HS-5 (cell line): ENCODE data around the gene NR3C2.
"Not testable (repeated sequence)": the region's sequence is repeated elsewhere in the genome, so short reads cannot be mapped to it uniquely, and the experiment has no call there.

Experiments
- DNase-seq: peaks from one replicate; pipeline ENCODE4 v3.0.0-alpha.2; 2012; ENCODE audit warnings: low read depth

The NR3C2 gene

DNA sequence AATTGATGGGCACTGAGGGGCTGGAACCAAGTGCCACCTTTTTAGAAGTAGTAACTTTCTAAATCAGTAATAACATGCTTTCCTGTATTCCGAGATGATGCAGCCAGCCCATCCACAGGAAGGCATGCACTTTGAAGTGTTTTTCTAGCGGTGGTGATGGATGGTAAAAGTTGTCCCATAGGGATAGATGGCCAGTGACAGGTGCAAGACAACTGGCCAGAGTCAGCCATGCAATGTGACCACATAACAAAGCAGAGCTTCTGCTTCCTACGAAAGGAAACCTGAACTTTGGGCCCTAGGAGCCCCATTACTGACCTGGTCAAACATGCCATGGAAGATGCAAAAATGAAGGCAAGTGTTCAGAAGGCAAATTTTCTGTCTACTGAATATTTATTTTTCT, 72.3 kb downstream of the NR3C2 start:
- DNase-seq: no peak

DNA sequence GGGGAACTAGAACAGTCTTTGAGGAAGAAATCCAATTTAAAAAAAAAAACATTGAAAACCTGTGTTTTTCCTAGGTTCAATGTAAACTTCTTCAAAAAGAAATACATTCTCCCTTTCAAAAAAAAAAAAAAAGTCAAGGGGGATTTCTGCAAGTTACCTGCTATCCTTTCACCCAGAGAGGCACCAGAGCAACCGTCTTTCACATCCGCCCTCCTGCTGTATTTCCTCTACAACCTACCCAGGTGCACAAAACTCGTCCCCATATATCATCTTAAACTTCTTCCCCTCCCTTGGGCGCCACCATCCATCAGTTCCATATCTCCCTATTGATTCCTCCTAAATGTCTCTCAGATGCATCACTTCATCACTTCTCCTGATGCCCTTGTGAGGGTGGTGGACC, 74.5 kb downstream of the NR3C2 start:
- no peak for DNase-seq

DNA sequence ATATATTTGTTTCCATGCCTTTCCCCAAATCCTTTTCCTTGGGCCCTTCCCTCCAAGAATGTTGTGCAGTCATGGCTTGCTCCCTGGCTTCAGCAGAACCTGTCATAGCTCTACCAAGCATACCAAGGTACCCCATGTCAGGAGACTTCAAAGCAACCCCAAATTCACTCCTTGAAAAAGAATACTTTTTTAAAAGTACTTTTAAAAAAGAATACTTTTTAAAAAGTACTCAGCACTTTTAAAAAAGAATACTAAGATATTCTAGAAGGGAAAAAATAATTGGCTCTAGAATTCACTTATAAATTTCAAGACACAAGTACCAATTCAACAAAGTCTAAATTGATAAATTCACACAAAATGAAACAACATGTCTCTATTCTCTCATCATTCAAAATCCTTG, 76.0 kb downstream of the NR3C2 start:
- DNase-seq: no peak

DNA sequence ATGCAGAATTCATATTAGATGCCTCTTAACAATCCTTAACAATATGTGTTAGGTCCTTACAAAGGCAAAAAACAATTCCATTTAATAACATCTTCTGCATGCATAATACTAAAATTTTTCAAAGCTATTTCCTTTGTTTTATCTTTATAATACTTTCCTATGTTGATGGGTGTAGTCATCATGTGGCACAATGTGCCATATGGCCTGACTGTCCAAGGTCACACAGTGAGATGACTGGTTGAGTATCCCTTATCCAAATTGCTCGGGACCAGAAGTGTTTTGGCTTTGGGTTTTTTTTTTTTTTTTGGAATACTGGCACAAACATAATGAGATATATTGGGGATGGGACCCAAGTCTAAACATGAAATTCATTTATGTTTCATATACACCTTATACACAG, 77.7 kb downstream of the NR3C2 start:
- DNase-seq: no peak

DNA sequence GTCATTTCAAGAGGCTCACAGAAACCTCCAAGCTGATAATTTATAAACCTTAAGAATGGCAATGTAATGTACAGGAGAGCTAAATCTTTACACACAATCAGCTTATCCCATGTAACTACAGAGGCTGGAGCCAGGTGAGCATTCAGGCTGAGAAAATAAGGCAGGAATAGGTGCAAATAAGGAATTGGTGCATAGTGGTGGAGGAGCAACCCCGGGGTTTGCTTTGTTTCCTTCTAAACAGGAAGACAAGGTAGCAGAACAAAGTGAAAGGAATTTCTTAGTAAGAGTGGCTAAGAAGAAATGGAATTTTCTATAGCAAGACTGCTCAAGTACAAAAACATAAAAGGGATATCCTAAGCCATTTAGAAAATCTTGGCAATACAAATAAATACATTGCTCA, 82.4 kb downstream of the NR3C2 start:
- DNase-seq: no peak

DNA sequence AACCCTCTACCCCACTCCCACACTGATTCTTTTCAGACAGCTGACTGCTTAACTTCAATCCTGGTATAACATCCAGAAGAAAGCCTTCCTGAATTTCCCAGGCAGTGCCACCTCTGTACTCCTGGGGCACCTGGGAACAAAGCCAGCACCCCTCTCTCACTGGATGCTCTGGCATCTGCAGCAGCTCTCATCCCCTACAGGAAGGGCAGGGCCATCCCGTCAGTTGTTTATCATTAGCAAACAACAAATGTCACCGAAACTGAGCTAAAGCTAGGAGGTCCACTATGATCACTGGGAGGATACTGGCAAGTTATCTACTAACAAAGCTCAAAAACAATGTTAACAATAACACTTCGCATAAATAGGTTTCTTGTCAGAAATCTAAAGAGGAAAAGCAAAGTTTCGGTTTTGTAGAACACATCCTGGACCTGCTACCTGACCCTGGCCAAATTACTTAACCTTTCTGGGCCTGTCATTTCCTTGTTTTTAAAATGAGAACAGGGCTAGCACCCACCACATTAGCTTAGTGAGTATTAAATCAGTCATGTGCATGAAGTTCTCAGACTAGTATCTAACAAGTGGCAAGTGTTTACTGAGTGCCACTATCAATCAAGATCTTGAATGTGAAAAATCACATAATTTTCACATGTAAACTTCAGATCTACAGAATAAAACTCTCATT, 86.6 kb downstream of the NR3C2 start:
- no peak for DNase-seq

DNA sequence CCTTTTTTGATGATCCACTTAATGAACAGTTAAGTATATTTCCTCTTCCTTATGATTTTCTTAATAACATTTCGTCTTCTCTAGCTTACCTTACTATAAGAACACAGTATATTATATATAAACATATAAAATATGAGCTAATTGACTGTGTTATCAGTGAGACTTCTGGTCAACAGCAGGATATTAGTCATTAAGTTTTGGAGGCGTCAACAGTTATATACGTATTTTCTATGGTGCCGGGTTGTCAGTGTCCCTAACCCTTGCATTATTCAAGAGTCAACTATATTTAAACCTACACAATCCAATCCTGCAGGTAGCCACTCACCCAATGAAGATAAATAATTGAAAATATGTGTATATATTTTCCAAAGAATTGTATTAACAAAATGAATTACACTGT, 88.0 kb downstream of the NR3C2 start:
- DNase-seq: no peak

DNA sequence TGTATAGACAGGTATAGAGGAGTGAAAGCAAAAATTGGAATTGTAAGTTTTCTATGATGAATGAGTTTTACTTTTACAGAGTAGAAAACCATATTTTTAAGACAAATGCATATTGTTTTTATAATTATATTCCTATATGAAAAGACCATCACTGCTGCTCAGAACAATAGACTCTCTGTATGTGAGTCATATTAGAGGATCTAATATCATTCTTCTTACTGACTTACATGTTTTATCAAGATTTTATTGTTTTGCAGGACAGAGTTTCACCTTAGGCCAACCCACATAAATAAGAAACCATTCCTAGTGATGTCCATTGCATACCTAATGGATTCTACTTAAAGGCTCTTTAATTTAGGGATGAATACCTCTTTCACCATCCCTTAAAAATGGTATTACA, 88.6 kb downstream of the NR3C2 start:
- no peak for DNase-seq

DNA sequence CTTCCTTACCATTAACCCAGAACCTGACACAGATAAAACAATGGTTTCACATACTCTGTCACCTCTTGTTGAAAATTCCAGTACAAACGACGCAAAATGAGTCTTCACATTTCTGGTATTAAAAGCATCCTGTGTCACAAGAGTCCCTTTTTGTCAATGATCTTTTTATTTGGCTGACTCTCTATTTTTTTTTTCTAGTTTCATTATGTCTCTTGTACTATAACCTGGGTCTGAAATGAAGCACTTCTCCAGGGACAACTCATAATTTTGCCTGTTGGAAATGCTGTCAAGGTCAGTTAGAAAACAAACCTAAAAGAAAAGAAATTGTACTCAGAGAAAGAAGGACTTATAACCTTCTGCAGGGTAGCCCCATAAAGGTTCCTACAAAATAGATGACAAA, 93.1 kb downstream of the NR3C2 start:
- no peak for DNase-seq

DNA sequence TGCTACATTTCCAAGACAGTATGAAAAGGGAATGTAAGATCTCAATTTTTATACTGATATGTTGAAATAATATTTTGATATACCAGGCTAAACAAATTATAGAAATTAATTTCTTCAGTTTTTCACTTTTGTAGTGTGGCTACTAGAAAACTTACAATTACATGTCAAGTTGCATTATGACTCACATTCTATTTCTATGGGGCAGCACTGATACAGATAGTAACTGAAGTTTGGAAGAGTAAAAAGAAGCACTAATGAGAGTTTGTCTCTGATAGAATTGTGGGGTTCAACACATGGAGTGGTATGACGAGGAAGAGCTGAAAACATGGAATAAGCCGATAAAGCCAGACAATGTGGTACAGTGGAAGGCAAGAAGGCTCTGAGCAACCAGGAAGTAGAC, 95.6 kb downstream of the NR3C2 start:
- DNase-seq: no peak

DNA sequence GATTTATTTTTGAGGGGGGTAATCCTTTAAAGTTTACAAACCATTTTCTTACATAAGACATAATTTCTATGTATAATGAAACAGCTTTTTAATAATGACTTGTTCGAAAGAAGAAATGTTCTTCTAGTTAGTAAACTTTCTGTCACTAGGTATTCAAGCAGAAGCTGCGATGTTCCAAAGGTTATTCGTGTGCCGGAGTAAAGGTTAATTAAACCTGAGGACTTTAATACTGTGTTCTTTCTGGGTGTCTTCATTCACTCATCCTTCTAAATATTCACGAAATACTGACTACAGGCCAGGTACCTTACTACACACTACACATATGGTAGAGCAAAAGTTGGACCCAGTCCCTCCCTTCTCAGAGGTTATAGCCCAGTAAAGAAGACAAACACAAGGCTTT, 96.7 kb downstream of the NR3C2 start:
- no peak for DNase-seq

DNA sequence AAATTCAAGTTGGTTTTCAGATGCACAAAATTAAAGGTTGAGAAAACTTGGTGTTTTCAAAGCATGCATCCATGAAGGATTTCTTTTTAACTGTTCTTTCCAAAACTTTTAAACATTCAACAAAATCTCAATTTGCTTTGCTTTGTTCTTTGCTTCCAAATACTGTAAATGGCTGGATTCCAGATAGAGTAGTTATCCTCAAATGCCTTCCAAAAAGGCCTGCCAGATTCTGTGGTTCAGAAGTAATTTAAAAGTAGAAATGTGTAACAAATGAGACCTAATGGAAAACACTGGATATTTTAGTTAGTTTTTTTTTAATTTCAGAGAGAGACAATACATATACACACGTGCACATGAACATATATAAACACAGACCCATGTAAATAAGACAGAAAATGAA, 97.3 kb downstream of the NR3C2 start:
- DNase-seq: no peak

DNA sequence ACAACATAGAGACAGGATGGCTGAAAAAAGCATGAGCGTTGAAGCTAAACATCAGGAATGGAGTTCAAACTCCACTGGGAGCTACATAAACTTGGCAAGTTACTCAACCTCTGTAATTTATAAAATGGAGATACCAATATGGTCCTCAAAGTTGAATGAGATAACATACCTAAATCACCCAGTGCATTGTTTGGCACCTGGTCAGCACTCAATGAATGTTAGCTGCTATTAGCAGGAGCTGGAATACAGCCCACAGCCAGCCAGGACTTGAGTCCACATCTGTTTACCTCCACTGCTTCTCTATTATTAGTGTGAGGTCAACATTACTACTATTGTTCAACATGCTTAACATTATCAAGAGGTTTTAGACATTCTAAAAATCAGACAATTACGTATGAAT, 97.9 kb downstream of the NR3C2 start:
- DNase-seq: no peak

DNA sequence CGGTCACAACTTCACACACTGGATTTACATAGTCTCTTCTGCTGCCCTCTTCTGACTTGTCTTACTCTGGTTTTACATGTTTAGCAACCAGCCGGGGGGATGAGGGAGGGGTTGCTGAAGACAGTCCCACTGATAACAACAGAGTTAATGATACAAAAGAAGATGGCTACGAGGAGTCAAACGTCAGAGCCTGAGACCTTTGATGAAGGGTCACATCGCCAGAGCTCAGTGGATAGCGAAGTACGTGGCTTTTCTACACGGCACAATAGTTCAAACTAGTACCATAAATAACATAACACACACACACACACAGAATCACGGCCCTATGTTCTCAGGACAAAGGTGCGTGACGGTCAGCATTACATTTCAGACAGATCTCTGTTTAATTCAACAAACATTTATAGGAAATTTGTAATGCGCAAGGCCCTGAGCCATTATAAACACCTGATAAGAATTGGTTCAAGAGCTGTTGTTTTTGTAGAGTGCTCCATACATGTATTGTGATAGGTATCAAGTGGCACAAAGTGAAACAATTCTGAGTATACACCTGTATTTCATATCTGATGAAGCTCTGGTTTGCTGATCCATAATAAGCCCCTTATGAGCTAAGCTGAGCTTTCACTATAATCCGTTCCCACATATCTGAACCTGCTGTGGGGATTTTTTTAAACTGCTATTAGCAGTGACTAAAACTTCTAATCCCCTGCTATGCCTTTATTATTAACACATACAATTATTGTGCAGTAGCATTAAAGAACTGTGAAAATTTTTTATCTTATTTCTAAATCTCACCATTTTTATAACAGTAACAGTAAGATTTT, 100.0 kb downstream of the NR3C2 start:
- DNase-seq: no peak

DNA sequence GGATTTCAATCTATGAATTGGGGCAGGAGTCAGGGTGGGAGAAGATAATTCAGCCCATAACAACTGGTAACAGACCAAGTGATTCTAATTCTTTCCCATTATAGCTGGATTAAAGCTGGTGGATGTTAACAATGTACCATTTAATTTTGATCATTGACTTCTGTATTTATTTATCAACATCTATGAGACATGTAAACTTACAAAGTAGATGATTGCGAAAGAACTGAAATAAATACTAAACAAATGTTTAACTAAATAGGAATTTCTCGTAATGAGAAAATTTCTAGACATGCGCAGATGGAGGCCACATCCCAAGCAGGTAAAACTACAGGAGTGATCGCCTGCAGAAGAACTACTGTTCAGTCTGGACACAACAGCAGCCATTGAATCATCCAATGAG, 107.1 kb downstream of the NR3C2 start:
- DNase-seq: no peak

DNA sequence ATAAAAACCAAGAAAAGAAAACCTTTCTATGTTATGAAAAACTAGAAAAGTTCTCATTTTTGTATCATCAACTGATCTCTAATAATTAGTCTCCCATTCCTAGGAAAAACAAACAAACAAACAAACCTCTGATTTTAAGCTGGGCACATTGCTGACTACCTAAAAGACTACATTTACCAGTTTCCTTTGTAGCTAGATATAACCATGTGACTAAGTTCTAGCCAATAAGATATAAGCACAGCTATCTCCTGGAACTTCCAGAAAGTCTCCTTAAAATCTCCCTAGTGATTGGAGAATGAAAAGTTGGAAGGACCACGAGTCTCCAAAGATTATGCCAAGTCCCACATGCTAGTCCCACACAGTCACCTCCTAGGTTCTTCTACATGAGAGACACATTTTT, 108.9 kb downstream of the NR3C2 start:
- no peak for DNase-seq

DNA sequence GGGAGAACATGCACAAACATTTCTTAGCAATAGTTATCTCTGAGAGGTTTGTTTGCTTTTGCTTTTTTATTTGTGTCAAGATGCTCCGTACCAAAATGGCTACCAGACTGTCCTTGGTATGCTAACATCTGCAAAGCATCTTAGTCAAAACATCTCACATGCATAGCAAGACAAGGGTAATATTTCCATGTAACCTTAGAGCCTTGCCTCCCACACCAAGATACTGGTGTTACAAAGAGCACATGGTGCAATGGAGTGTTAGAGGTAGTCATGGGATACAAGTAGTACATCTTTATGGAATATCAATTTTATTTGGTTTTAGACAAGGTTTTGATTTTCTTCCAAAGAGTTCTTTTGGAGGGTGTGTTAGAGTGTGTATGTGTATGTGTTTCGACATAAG, 109.7 kb downstream of the NR3C2 start:
- DNase-seq: no peak

DNA sequence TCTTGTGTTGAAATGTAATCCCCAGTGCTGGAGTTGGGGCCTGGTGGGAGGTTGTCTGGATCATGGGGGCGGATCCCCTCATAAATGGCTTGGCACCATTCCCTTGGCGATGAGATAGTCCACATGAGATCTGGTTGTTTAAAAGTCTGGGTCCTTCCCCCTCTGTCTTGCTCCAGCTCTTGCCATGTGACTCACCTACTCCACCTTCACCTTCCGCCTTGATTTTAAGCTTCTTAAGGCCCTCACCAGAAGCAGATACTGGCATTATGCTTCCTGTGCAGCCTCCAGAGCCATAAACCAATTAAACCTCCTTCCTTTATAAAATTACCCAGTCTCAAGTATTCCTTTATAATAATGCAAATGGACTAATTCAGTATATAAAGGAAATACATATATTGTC, 111.5 kb downstream of the NR3C2 start:
- DNase-seq: no peak

DNA sequence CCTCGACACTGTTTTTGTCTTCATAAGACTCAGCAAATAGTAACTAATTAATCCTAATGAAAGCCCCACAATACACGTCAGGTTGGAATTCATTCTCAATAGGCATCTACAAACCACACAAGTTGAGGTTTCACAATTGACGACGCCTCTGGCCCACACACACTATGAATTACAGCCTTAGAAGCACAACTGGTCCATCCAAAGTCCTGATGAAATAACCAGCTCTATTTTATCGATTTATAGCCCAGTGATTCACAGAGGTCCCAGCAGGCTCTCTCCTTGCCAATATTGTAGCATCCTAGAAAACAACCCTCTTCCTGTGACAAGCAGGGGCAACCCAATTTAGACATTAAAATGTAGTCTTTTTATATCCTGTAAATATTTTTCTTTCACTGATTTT, 112.1 kb downstream of the NR3C2 start:
- DNase-seq: no peak

DNA sequence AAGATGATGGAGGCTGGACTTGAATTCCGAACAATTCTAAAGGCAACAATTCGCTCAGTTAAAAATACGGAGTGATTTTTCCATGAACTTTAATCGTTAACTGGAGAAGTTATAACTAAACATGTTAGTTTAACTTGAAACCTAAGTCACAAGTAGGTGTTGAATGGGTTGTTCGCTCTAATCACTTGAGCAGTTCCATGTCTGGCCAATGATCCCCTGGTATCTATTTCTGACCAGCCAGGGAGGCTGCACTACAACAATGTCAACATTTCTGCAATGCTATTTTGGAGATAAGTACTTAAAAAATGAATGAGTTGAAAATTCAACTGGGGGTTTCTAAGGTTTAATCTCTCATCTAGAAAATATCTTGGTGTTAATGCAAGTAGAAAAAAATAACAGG, 112.5 kb downstream of the NR3C2 start:
- DNase-seq: no peak

DNA sequence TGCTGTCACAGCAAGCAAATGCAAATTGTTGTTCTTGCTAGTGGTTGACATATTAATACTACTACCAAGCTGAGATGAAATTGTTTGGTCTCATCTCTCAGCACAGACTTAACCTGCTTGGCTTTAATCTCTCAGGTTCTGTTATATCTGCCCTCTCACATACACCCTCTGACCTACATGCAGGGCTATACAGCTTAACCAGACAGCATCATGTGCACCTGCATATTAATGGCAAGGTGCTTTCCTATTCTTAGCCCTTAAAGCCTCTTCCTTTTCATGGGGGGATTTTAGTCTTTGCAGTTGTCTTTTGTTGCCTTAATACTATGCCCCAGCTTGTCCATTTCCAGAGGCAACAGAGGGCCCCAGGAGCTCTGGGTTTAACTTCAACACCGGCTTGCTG, 114.5 kb downstream of the NR3C2 start:
- no peak for DNase-seq

DNA sequence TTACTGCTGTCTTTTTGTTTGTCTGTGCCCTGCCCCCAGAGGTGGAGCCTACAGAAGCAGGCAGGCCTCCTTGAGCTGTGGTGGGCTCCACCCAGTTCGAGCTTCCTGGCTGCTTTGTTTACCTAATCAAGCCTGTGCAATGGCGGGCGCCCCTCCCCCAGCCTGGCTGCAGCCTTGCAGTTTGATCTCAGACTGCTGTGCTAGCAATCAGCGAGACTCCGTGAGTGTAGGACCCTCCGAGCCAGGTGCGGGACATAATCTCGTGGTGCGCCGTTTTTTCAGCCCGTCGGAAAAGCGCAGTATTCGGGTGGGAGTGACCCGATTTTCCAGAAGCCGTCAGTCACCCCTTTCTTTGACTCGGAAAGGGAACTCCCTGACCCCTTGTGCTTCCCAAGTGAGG, 118.9 kb downstream of the NR3C2 start:
- not testable (repeated sequence) for DNase-seq

DNA sequence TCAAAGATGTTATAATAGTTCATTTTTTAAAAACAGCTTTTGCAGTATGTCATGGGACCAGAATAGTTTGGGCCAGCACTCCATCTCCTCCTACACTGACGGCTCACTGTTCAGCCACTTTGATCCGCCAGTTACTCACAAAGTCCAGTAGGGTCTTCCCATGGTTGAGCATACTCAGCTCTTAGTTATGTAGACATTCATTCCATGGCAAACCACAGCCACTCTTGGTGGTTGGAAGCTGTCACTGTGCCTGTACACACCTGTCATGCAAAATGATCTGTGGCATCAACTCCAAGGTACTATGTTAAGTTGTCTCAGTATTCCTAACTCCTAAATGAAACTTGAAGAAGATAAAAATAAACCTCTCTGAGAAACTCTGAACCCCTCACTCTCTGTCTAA, 127.2 kb downstream of the NR3C2 start:
- DNase-seq: no peak

DNA sequence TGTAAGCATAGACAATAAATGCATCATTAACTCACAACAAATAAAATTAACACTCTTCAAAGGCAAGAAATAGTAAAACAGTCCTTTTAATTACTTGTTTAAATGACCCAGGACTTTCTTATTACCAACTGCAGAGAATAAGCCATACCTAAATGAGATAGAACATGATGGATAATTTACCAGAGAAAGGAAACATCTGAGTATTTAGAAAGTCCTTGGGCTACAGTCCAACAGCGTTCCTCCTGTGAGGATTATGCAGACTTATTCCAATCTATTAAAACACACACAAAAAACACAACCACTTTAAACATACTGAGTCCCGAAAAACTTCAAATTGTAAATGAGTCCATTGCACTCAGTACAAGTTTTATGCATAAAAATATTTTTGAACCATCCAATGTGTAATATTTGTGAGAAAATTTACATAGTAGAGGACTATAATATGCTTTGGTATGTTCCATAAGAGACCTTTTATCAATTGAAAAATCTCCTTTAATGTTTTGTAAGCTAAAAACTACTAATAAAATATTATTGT, 129.2 kb downstream of the NR3C2 start:
- no peak for DNase-seq
